HG03064 (cell line): ENCODE measurements around the gene PSORS1C2.
"Not testable (repeated sequence)": the region's sequence is repeated elsewhere in the genome, so short reads cannot be mapped to it uniquely, and the experiment has no call there.

ENCODE experiments used
- ATAC-seq: cut with Tn5 transposase; IDR thresholded peaks from one replicate; pipeline ENCODE4 v1.9.1; 2021; ENCODE audit warnings: low read depth; ENCODE audit not compliant: unreplicated experiment

Gene PSORS1C2

GRCh38 chr6:31138982-31139381, at the start of gene PSORS1C2:
TSS of gene PSORS1C2 (minus strand) at chr6:31139066. CDS start at chr6:31139026, 40 bp downstream.
- ATAC-seq: no peak

- no peak for ATAC-seq
Measured at GRCh38 chr6:31187780-31188194, 48.9 kb upstream of the PSORS1C2 start.

- no peak for ATAC-seq
Measured at GRCh38 chr6:31186052-31186734, 47.3 kb upstream of the PSORS1C2 start.

GRCh38 chr6:31185695-31186051, 46.8 kb upstream of the PSORS1C2 start:
- not testable (repeated sequence) for ATAC-seq

GRCh38 chr6:31183859-31184258, 45.0 kb upstream of the PSORS1C2 start:
- ATAC-seq: not testable (repeated sequence)

GRCh38 chr6:31183287-31183686, 44.4 kb upstream of the PSORS1C2 start:
- not testable (repeated sequence) for ATAC-seq

- no peak for ATAC-seq
Measured at GRCh38 chr6:31180500-31180899, 41.6 kb upstream of the PSORS1C2 start.

- ATAC-seq: no peak
Measured at GRCh38 chr6:31179896-31180295, 41.0 kb upstream of the PSORS1C2 start.

GRCh38 chr6:31179042-31179386, 40.1 kb upstream of the PSORS1C2 start:
- no peak for ATAC-seq

- no peak for ATAC-seq
Measured at GRCh38 chr6:31178143-31179041, 39.5 kb upstream of the PSORS1C2 start.

GRCh38 chr6:31175971-31176370, 37.1 kb upstream of the PSORS1C2 start:
- no peak for ATAC-seq

- no peak for ATAC-seq
Measured at GRCh38 chr6:31174378-31174777, 35.5 kb upstream of the PSORS1C2 start.

GRCh38 chr6:31173406-31173805, 34.5 kb upstream of the PSORS1C2 start:
- ATAC-seq: no peak

- ATAC-seq: no peak
Measured at GRCh38 chr6:31172973-31173384, 34.1 kb upstream of the PSORS1C2 start.

GRCh38 chr6:31171931-31172905, 33.4 kb upstream of the PSORS1C2 start:
- ATAC-seq: no peak

GRCh38 chr6:31170987-31171671, 32.3 kb upstream of the PSORS1C2 start:
- no peak for ATAC-seq

- no peak for ATAC-seq
Measured at GRCh38 chr6:31170600-31170881, 31.7 kb upstream of the PSORS1C2 start, which contains the start of gene POU5F1. TSS of gene POU5F1 (minus strand) at chr6:31170682. CDS start at chr6:31170620, 62 bp downstream.

GRCh38 chr6:31169858-31170599, 31.2 kb upstream of the PSORS1C2 start:
- not testable (repeated sequence) for ATAC-seq

- no peak for ATAC-seq
Measured at GRCh38 chr6:31169123-31169857, 30.4 kb upstream of the PSORS1C2 start.
